Psoas muscle (tissue), 8 donors: ENCODE results near the gene NRCAM. TPM values are rescaled to one million over a fixed set of nuclear protein-coding genes. Genes with fewer than 3 reads are reported as not detected.

Experiments
- ATAC-seq, 4 donors: fragments of 200-7000 bp; cut with Tn5 transposase; one replicate each; pipeline ENCODE4 v1.9.1; 2020; ENCODE audit warnings: moderate library complexity in 3 of 4, mild to moderate bottlenecking in 2 of 4
- DNase-seq, 2 donors: peaks; one replicate each; pipeline ENCODE4 v3.0.0-alpha.2; 2020
- H3K27ac ChIP-seq: fragments of 200-600 bp; one replicate; pipeline ENCODE4 v1.8.0; 2022
- H3K27me3 ChIP-seq, 3 donors: fragments of 200-600 bp in 1 of 3; one replicate each; pipeline versions ENCODE4 v1.6.1 to v1.8.0; 2013 to 2022; ENCODE audit warnings: low read length in 2 of 3, mild to moderate bottlenecking in 2 of 3, moderate library complexity in 1 of 3; ENCODE audit not compliant: insufficient read depth in 3 of 3
- H3K36me3 ChIP-seq, 2 donors: fragments of 200-600 bp in 1 of 2; one replicate each; pipeline versions ENCODE4 v1.6.1 to v1.8.0; 2013 to 2022; ENCODE audit warnings: low read depth in 1 of 2, mild to moderate bottlenecking in 1 of 2, moderate library complexity in 1 of 2; ENCODE audit not compliant: insufficient read depth in 1 of 2
- H3K4me1 ChIP-seq: fragments of 200-600 bp; one replicate; pipeline ENCODE4 v1.8.0; 2022
- H3K4me3 ChIP-seq: fragments of 200-600 bp; one replicate; pipeline ENCODE4 v1.8.0; 2022; ENCODE audit warnings: mild to moderate bottlenecking
- H3K9me3 ChIP-seq: fragments of 200-600 bp; one replicate; pipeline ENCODE4 v1.8.0; 2022
- WGBS, 3 donors: extraction: QIAGEN DNeasy Blood & Tissue Kit; methylation state at CpG; one replicate each; pipeline versions ENCODE4 v1.1.6 to v1.1.7; 2013; 5-methylcytosine and 5-hydroxymethylcytosine counted together
- intact Hi-C, 2 donors: fragments of 100-400 bp; cut with DNase I; formaldehyde crosslinking; loops; one replicate each; pipeline versions ENCODE4 v1.11.0 to v1.14.2; 2022
- polyA plus RNA-seq, 3 donors: library from polyadenylated mRNA; stranded (reverse); fragments of 200-250 nt; gene quantifications; one replicate each; pipeline ENCODE4 v1.2.3, GENCODE V29; 2013
- total RNA-seq, 4 donors: library from RNA; stranded (reverse); fragmentation: NEBNext Ultra II Directional in 2 of 4; extraction: Animal tissue kit (Norgen Biotek cat#: 25700) in 2 of 4; gene quantifications; one replicate each; pipeline versions ENCODE4 v1.2.1 to v1.2.4, GENCODE V29; 2021 to 2023
- TF ChIP-seq, protein P1 (sequence below): fragments of 200-600 bp; IDR thresholded peaks from one replicate; pipeline ENCODE4 v1.8.0; 2022; ENCODE audit warnings: antibody characterized with exemption
- donor health status: healthy with polysubstance abuse.
- donor health status: DM: no; HTN: no; CAD: no; lungs with moderate emphysema.
- donor health status: Bipolar disorder and iron deficiency.
- donor health status: healthy.
- donor health status: DM: yes; HTN: yes; CAD: no.
- donor health status: DM: no; HTN: no; CAD: no.
- donor health status: DM: no; HTN: no; CAD: no.
- donor health status: DM: yes; HTN: yes; CAD: no.

The NRCAM gene
- total and polyA plus RNA-seq, 7 donors, result 0.06 to 1.8 (median 0.55) TPM

DNA sequence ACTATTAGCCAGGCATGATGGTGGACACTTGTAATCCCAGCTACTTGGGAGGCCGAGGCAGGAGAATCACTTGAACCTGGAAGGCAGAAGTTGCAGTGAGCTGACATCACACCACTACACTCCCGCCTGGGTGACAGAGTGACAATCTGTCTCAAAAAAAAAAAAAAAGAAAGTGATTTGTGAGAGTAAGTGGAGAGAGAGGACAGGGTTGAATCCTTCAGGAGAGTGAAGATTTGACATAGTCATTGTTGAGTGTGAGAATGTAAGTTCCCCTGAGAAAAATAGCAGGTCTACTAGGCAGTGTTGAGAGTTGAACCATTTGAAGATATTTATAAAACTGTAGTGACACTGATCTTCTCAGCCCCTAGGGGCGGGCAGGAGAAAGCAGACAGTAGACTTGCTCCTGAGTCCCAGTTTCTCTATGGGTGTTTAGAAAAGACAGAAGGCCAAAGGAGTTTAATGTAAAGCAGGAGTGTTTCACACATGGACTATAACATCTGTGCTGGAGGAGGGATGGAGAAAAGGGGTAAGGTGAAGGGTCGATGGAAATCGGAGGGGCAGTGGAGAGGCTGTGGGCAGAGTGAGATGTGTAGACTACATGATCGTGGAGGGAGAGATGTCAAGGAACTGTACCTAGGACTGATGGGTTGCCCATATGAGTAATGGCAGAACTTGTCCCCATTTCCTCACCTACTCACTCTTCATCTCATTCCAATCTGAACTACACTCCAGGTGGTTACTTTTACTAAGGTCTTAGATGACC lies 312.4 kb downstream of the NRCAM start:
- no peak overlapping the region for H3K4me3 ChIP-seq
- H3K4me1 ChIP-seq, result no peaks in the 10 kb centered on the region
- H3K27me3 ChIP-seq, result no peaks in the 10 kb centered on the region
- no peak for ATAC-seq
- intact Hi-C loops, result loop anchor here in 1 of 2 donors (10.0 kb wide), 1 partner anchor 399 kb away; the partner anchor contains the start of gene CBLL1
- TF ChIP-seq, protein P1, sequence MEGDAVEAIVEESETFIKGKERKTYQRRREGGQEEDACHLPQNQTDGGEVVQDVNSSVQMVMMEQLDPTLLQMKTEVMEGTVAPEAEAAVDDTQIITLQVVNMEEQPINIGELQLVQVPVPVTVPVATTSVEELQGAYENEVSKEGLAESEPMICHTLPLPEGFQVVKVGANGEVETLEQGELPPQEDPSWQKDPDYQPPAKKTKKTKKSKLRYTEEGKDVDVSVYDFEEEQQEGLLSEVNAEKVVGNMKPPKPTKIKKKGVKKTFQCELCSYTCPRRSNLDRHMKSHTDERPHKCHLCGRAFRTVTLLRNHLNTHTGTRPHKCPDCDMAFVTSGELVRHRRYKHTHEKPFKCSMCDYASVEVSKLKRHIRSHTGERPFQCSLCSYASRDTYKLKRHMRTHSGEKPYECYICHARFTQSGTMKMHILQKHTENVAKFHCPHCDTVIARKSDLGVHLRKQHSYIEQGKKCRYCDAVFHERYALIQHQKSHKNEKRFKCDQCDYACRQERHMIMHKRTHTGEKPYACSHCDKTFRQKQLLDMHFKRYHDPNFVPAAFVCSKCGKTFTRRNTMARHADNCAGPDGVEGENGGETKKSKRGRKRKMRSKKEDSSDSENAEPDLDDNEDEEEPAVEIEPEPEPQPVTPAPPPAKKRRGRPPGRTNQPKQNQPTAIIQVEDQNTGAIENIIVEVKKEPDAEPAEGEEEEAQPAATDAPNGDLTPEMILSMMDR, result no peak
- 90 to 94% (median 94%) methylated on average over 6 of the region's 6 CpGs for WGBS, 3 donors
- H3K27ac ChIP-seq, result no peak overlapping the region
- DNase-seq, result no peak
- H3K9me3 ChIP-seq, result no peaks in the 10 kb centered on the region
- H3K36me3 ChIP-seq, result no peaks in the 10 kb centered on the region

DNA sequence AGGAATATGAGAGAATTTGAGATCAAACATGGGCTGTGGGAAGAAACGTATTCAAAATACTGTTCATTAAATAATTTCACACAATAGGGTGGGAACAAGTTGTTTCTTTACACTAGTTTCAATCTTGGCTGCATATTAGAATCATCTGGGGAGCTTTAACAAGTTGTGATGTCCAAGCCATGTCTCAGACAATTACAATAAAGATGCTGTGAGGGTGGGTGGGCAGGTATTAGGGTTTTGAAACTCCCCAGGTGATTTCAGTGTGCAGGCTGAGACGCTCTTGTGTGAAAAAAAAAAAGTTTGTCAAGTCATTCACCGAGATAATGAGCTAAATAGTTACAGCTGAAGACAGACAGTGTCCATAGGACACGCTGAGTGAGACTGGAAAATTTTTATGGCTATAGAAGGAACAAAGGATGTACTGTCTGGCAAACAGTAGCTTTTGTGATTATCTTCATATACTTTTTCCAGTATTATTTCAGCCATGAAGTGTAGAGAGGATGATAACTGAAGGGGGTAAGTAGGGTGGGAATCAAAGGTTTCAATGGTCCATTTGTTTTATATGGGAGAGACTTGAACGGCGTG lies 313.5 kb downstream of the NRCAM start:
- TF ChIP-seq, protein P1, result no peak
- DNase-seq (no peak), ATAC-seq (no peak)
- no peaks in the 10 kb centered on the region for H3K9me3 ChIP-seq
- no peak overlapping the region for H3K4me3 ChIP-seq
- intact Hi-C loops, result loop anchor here in 1 of 2 donors (10.0 kb wide), 1 partner anchor 398 kb away; the partner anchor contains the start of gene CBLL1
- H3K27ac ChIP-seq, result no peak overlapping the region
- H3K27me3 ChIP-seq, result no peaks in the 10 kb centered on the region
- no peaks in the 10 kb centered on the region for H3K4me1 ChIP-seq
- 55 to 63% (median 58%) methylated on average over 6 of the region's 6 CpGs for WGBS, 3 donors
- H3K36me3 ChIP-seq, result no peaks in the 10 kb centered on the region

DNA sequence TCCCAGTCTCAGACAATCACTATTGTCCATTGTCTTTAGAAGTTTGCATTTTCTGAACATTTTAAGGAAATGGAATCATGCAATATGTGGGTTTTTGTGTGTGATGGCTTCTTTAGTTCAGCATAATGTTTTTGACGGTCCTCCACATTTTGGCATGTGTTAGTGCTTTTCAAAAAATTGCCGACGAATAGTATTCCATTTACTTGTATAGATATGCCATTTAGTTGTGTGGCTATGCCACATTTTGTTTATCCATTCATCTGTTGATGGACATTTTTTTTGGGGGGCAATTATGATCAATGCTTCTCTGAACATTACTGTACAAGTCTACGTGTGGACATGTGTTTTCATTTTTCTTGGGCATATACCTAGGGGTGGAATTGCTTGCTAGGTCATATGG lies 314.1 kb downstream of the NRCAM start:
- H3K9me3 ChIP-seq, result no peaks in the 10 kb centered on the region
- intact Hi-C loops, result loop anchor here in 1 of 2 donors (10.0 kb wide), 1 partner anchor 397 kb away; the partner anchor contains the start of gene CBLL1
- DNase-seq (no peak), ATAC-seq (no peak)
- TF ChIP-seq, protein P1, result no peak
- no peaks in the 10 kb centered on the region for H3K4me1 ChIP-seq
- H3K4me3 ChIP-seq, result no peak overlapping the region
- H3K36me3 ChIP-seq, result no peaks in the 10 kb centered on the region
- H3K27ac ChIP-seq, result no peak overlapping the region
- no peaks in the 10 kb centered on the region for H3K27me3 ChIP-seq
- 58 to 63% (median 63%) methylated on average over 4 of the region's 4 CpGs for WGBS, 3 donors

DNA sequence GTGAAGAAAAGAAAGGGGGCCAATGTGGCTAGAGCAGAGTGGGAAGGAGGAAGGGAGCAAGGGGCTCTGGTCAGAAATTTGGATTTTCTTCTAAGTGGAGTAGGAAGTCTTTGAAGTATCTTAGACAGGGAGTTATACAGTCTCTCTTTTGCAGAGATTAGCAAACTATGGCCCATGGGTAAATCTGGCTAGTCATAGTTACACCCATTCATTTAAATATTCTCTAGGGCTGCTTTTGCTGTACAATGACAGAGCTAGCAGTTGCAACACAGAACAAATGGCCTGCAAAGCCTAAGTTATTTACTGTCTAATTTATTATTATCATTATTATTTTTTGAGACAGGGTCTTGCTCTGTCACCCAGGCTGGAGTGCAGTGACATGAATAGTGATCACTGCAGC lies 315.6 kb downstream of the NRCAM start:
- Histone ChIP-seq H3K27ac (no peak overlapping the region), H3K27me3 (no peaks in the 10 kb centered on the region), H3K9me3 (no peaks in the 10 kb centered on the region), H3K4me1 (no peaks in the 10 kb centered on the region), H3K36me3 (no peaks in the 10 kb centered on the region), H3K4me3 (no peak overlapping the region)
- ATAC-seq (no peak), DNase-seq (no peak)
- TF ChIP-seq, protein P1, result no peak
- intact Hi-C loops, result loop anchor here in 1 of 2 donors (10.0 kb wide), 1 partner anchor 396 kb away; the partner anchor contains the start of gene CBLL1
